SK-N-SH treated with all-trans-retinoic acid at 6 μM for 48 hours (cell line): ENCODE data around the gene SAFB2.

Experiments
- ATAC-seq: fragments of 200-7000 bp; cut with Tn5 transposase; 3 replicates; pipeline ENCODE4 v1.9.1; 2020; ENCODE audit warnings: mild to moderate bottlenecking, moderate library complexity
- ARNTL ChIP-seq: fragments of 450-650 bp; formaldehyde crosslinking; IDR thresholded peaks from 2 replicates; pipeline ENCODE4 v1.5.0; 2020; ENCODE audit warnings: low read depth, mild to moderate bottlenecking, moderate library complexity, borderline replicate concordance
- BACH2 ChIP-seq: fragments of 250-450 bp; sonication (Bioruptor Pico); IDR thresholded peaks from 2 replicates; pipeline ENCODE4 v1.9.0; 2021; ENCODE audit warnings: mild to moderate bottlenecking, borderline replicate concordance
- CREB5 ChIP-seq: fragments of 250-450 bp; sonication (Bioruptor Pico); IDR thresholded peaks from 2 replicates; pipeline ENCODE4 v1.5.1; 2020; ENCODE audit warnings: low read depth, mild to moderate bottlenecking, moderate library complexity
- CSDC2 ChIP-seq: fragments of 250-450 bp; sonication (Bioruptor Pico); IDR thresholded peaks from 2 replicates; pipeline ENCODE4 v1.5.0; 2020; ENCODE audit warnings: mild to moderate bottlenecking, moderate library complexity
- CSRNP3 ChIP-seq: fragments of 250-450 bp; sonication (Bioruptor Pico); IDR thresholded peaks from 2 replicates; pipeline ENCODE4 v1.5.1; 2021; ENCODE audit warnings: mild to moderate bottlenecking, moderate library complexity
- ESRRG ChIP-seq: fragments of 250-450 bp; sonication (Bioruptor Pico); IDR thresholded peaks from 2 replicates; pipeline ENCODE4 v1.6.1; 2021; ENCODE audit warnings: mild to moderate bottlenecking
- GLIS3 ChIP-seq: fragments of 250-450 bp; sonication (Bioruptor Pico); IDR thresholded peaks from 2 replicates; pipeline ENCODE4 v1.5.0; 2020; ENCODE audit warnings: mild to moderate bottlenecking, moderate library complexity
- ISL1 ChIP-seq: fragments of 250-450 bp; sonication (Bioruptor Pico); IDR thresholded peaks from 2 replicates; pipeline ENCODE4 v2.1.2; 2022; ENCODE audit warnings: mild to moderate bottlenecking, moderate library complexity
- PATZ1 ChIP-seq: fragments of 250-450 bp; sonication (Bioruptor Pico); IDR thresholded peaks from 2 replicates; pipeline ENCODE4 v1.8.0; 2020; ENCODE audit warnings: mild to moderate bottlenecking, moderate library complexity, borderline replicate concordance
- POU6F1 ChIP-seq: fragments of 250-450 bp; sonication (Bioruptor Pico); IDR thresholded peaks from 2 replicates; pipeline ENCODE4 v1.8.0; 2021; ENCODE audit warnings: low read depth, mild to moderate bottlenecking, moderate library complexity, borderline replicate concordance
- PPARA ChIP-seq: fragments of 250-450 bp; sonication (Bioruptor Pico); IDR thresholded peaks from 2 replicates; pipeline ENCODE4 v1.5.0; 2020; ENCODE audit warnings: mild to moderate bottlenecking, borderline replicate concordance
- RARB ChIP-seq: fragments of 250-450 bp; sonication (Bioruptor Pico); IDR thresholded peaks from 2 replicates; pipeline ENCODE4 v1.8.0; 2021; ENCODE audit warnings: mild to moderate bottlenecking, moderate library complexity
- SNAI2 ChIP-seq: fragments of 250-450 bp; sonication (Bioruptor Pico); IDR thresholded peaks from 2 replicates; pipeline ENCODE4 v1.5.0; 2020; ENCODE audit warnings: mild to moderate bottlenecking, moderate library complexity
- TCF4 ChIP-seq: fragments of 250-450 bp; sonication (Bioruptor Pico); IDR thresholded peaks from 2 replicates; pipeline ENCODE4 v1.8.0; 2021; ENCODE audit warnings: mild to moderate bottlenecking, moderate library complexity, borderline replicate concordance
- TOX ChIP-seq: fragments of 250-450 bp; sonication (Bioruptor Pico); IDR thresholded peaks from 2 replicates; pipeline ENCODE4 v1.8.0; 2021; ENCODE audit warnings: mild to moderate bottlenecking, moderate library complexity, borderline replicate concordance
- TSHZ2 ChIP-seq: fragments of 250-450 bp; sonication (Bioruptor Pico); IDR thresholded peaks from 2 replicates; pipeline ENCODE4 v1.5.0; 2020; ENCODE audit warnings: mild to moderate bottlenecking, moderate library complexity
- ZC3H10 ChIP-seq: fragments of 250-450 bp; sonication (Bioruptor Pico); IDR thresholded peaks from 2 replicates; pipeline ENCODE4 v1.5.1; 2021; ENCODE audit warnings: mild to moderate bottlenecking, moderate library complexity
- ZFP3 ChIP-seq: fragments of 250-450 bp; sonication (Bioruptor Pico); IDR thresholded peaks from 2 replicates; pipeline ENCODE4 v1.5.0; 2020; ENCODE audit warnings: mild to moderate bottlenecking, moderate library complexity
- ZFP30 ChIP-seq: fragments of 450-650 bp; formaldehyde crosslinking; IDR thresholded peaks from 2 replicates; pipeline ENCODE4 v1.5.0; 2022; ENCODE audit warnings: mild to moderate bottlenecking, moderate library complexity
- ZNF565 ChIP-seq: fragments of 450-650 bp; formaldehyde crosslinking; conservative IDR thresholded peaks from 2 replicates; pipeline ENCODE4 v1.5.0; 2020; ENCODE audit warnings: low read depth, mild to moderate bottlenecking, moderate library complexity
- ZNF70 ChIP-seq: fragments of 450-650 bp; formaldehyde crosslinking; IDR thresholded peaks from 2 replicates; pipeline ENCODE4 v1.5.0; 2020; ENCODE audit warnings: mild to moderate bottlenecking, moderate library complexity
- ZNF8 ChIP-seq: fragments of 450-650 bp; formaldehyde crosslinking; IDR thresholded peaks from 2 replicates; pipeline ENCODE4 v1.5.0; 2020; ENCODE audit warnings: mild to moderate bottlenecking, moderate library complexity

Gene SAFB2

GRCh38 chr19:5644037-5644436 is 21.5 kb upstream of the SAFB2 start:
- no peak for ATAC-seq
- TF ChIP-seq SNAI2 (no peak), ISL1 (CRISPR knock-in tag) (no peak), CSRNP3 (CRISPR knock-in tag) (no peak)
- TF ChIP-seq, all 23 proteins: peak for 0

GRCh38 chr19:5643060-5643459 is 20.5 kb upstream of the SAFB2 start:
- no peak for ATAC-seq
- TF ChIP-seq CSDC2 (no peak), ZNF8 (CRISPR knock-in tag) (no peak), POU6F1 (CRISPR knock-in tag) (no peak), PATZ1 (CRISPR knock-in tag) (no peak), ESRRG (CRISPR knock-in tag) (no peak), ZFP3 (CRISPR knock-in tag) (no peak), SNAI2 (no peak), ZNF70 (CRISPR knock-in tag) (no peak), GLIS3 (CRISPR knock-in tag) (no peak), PPARA (CRISPR knock-in tag) (no peak)

GRCh38 chr19:5642204-5642603 is 19.6 kb upstream of the SAFB2 start:
- no peak for ATAC-seq
- TF ChIP-seq CREB5 (CRISPR knock-in tag) (no peak), ZNF565 (no peak), TSHZ2 (CRISPR knock-in tag) (no peak), TOX (CRISPR knock-in tag) (no peak), SNAI2 (no peak), RARB (CRISPR knock-in tag) (no peak), ZNF8 (CRISPR knock-in tag) (no peak), PATZ1 (CRISPR knock-in tag) (no peak), PPARA (CRISPR knock-in tag) (no peak), ZNF70 (CRISPR knock-in tag) (no peak), BACH2 (no peak), ARNTL (CRISPR knock-in tag) (no peak), ZFP3 (CRISPR knock-in tag) (no peak), ESRRG (CRISPR knock-in tag) (no peak), TCF4 (CRISPR knock-in tag) (no peak), ZC3H10 (CRISPR knock-in tag) (no peak), POU6F1 (CRISPR knock-in tag) (no peak), GLIS3 (CRISPR knock-in tag) (no peak), ZFP30 (no peak)
